Body of pancreas (tissue), 4 donors: ENCODE results near the gene VIT. TPM values are rescaled to one million over a fixed set of nuclear protein-coding genes. Genes with fewer than 3 reads are reported as not detected.

Experiments used
- ATAC-seq: fragments of 150-250 bp; one replicate; pipeline ENCODE4 v1.9.1; 2016
- DNase-seq, 4 donors: peaks; one replicate each; pipeline ENCODE4 v3.0.0-alpha.2; 2019
- H3K27ac ChIP-seq, 4 donors: fragments of 200-600 bp; sonication (generic); 1 replicate in 3 of 4; 2 replicates in 1 of 4; pipeline versions ENCODE4 v1.5.1 to v1.6.1; 2016 to 2019; ENCODE audit warnings: mild to moderate bottlenecking in 1 of 4, mixed read lengths in 1 of 4, moderate library complexity in 1 of 4
- H3K27me3 ChIP-seq, 2 donors: fragments of 200-600 bp; sonication (generic); one replicate each; pipeline ENCODE4 v1.6.0; 2016; ENCODE audit warnings: mild to moderate bottlenecking in 1 of 2
- H3K36me3 ChIP-seq, 2 donors: fragments of 200-600 bp; sonication (generic); replicated peaks in 1 of 2; 2 replicates each; pipeline ENCODE4 v1.5.1; 2016; ENCODE audit warnings: low read depth in 2 of 2; ENCODE audit not compliant: insufficient read depth in 1 of 2
- H3K4me1 ChIP-seq: fragments of 200-600 bp; sonication (generic); one replicate; pipeline ENCODE4 v1.6.0; 2016
- H3K4me3 ChIP-seq, 2 donors: fragments of 200-600 bp; sonication (generic); 1 replicate in 1 of 2; 2 replicates in 1 of 2; pipeline ENCODE4 v1.5.1; 2016 to 2019
- H3K9me3 ChIP-seq, 3 donors: fragments of 200-600 bp; sonication (generic); 1 replicate in 2 of 3; 2 replicates in 1 of 3; pipeline ENCODE4 v1.5.1; 2016
- POLR2A ChIP-seq, 3 donors: fragments of 450-650 bp; IDR thresholded peaks; one replicate each; pipeline ENCODE4 v1.6.1; 2016; ENCODE audit warnings: antibody characterized with exemption in 3 of 3, mild to moderate bottlenecking in 2 of 3
- WGBS, 2 donors: methylation state at CpG; one replicate each; pipeline ENCODE4 v1.1.5; 2017; 5-methylcytosine and 5-hydroxymethylcytosine counted together
- intact Hi-C: fragments of 100-400 bp; cut with DNase I; formaldehyde crosslinking; loops from one replicate; pipeline ENCODE4 v1.15.1; 2023
- total RNA-seq, 2 donors: library from RNA; depleted of rRNA; stranded (reverse); fragments of >200 nt; gene quantifications; one replicate each; pipeline ENCODE4 v1.1.0, GENCODE V29; 2016
- TF ChIP-seq, protein P1 (sequence below), 7 experiments: fragments of 450-650 bp in 4 of 7; fragments of 200-600 bp in 3 of 7; sonication (generic) in 3 of 7; IDR thresholded peaks; one replicate each; pipeline ENCODE4 v1.5.1; 2016 to 2019; ENCODE audit warnings: antibody characterized with exemption in 7 of 7

The VIT gene
- total RNA-seq, 2 donors from 2014 or later = 0.99 to 2.6 TPM

DNA sequence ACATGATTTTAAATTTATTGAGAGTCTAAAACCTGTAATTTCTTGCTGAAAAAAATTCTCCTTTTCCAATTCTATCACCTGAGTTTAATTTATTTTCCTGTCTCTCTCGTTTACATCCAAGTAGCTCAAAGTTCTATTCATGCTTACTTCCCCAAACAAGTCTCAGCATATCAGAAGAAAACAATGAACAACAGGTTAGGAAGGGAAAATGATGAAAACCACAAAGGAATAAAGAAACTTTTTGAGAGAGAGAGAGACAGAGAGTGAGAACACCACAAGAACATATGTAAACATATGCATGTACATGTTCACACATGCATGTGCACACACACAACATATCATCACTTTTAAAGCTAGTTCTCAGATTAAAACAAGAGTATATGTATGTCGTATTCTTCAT, 157.7 kb downstream of the VIT start:
- Histone ChIP-seq H3K27ac (no peak overlapping the region), H3K27me3 (no peaks in the 10 kb centered on the region), H3K9me3 (no peaks in the 10 kb centered on the region), H3K4me1 (no peaks in the 10 kb centered on the region), H3K36me3 (peaks cover 0 to 3% of the 10 kb centered on the region in 2 donors), H3K4me3 (no peak overlapping the region)
- DNase-seq (no peak), ATAC-seq (no peak)
- TF ChIP-seq, protein P1, sequence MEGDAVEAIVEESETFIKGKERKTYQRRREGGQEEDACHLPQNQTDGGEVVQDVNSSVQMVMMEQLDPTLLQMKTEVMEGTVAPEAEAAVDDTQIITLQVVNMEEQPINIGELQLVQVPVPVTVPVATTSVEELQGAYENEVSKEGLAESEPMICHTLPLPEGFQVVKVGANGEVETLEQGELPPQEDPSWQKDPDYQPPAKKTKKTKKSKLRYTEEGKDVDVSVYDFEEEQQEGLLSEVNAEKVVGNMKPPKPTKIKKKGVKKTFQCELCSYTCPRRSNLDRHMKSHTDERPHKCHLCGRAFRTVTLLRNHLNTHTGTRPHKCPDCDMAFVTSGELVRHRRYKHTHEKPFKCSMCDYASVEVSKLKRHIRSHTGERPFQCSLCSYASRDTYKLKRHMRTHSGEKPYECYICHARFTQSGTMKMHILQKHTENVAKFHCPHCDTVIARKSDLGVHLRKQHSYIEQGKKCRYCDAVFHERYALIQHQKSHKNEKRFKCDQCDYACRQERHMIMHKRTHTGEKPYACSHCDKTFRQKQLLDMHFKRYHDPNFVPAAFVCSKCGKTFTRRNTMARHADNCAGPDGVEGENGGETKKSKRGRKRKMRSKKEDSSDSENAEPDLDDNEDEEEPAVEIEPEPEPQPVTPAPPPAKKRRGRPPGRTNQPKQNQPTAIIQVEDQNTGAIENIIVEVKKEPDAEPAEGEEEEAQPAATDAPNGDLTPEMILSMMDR (IDR thresholded peaks at IDR 0.05) = no peak
- 71 to 88% methylated on average over 2 of the region's 2 CpGs for WGBS, 2 donors
- intact Hi-C loops = no loop called here

- peaks cover 0 to 2% of the 10 kb centered on the region in 2 donors for H3K36me3 ChIP-seq
- intact Hi-C loops = no loop called here
Observed at GRCh38 chr2:36855429-36855828, 158.9 kb downstream of the VIT start.

DNA sequence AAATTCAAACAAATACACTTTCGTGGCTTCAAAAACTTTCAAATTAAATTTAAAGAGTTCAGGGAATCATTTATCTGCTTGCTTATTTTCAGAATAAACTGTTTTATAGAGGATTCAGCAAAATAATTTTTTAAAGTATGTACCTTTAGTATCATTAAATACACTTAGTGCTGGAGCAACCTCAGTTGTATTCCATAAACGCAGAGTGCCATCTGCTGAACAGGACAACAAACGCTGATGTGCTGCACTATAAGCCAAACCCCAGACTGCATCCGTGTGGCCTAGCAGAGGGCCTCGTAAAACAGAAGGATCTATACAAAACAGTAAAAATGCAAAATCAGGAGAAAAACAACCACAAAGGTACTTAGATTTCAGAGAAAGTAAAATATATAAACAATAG, 161.2 kb downstream of the VIT start:
- no peak overlapping the region for H3K4me3 ChIP-seq
- no peaks in the 10 kb centered on the region for H3K4me1 ChIP-seq
- no peaks in the 10 kb centered on the region for H3K27me3 ChIP-seq
- DNase-seq (no peak), ATAC-seq (no peak)
- H3K27ac ChIP-seq = no peak overlapping the region
- TF ChIP-seq POLR2A (IDR thresholded peaks at IDR 0.05) = no peak
- TF ChIP-seq, protein P1 (IDR thresholded peaks at IDR 0.05) = no peak
- WGBS, 2 donors = 91 to 93% methylated on average over 5 of the region's 5 CpGs
- no peaks in the 10 kb centered on the region for H3K36me3 ChIP-seq
- H3K9me3 ChIP-seq = no peaks in the 10 kb centered on the region
- intact Hi-C loops = no loop called here

More at GRCh38 chr2:36855429-36855828, 158.9 kb downstream of the VIT start:
- WGBS, 2 donors = 96 to 97% methylated on average over 2 of the region's 2 CpGs
- Histone ChIP-seq H3K27ac (no peak overlapping the region), H3K4me3 (no peak overlapping the region), H3K9me3 (no peaks in the 10 kb centered on the region), H3K27me3 (no peaks in the 10 kb centered on the region), H3K4me1 (no peaks in the 10 kb centered on the region)
- no peak for ATAC-seq
- TF ChIP-seq, protein P1 (IDR thresholded peaks at IDR 0.05) = no peak
- no peak for TF ChIP-seq POLR2A (IDR thresholded peaks at IDR 0.05)
- DNase-seq = no peak

DNA sequence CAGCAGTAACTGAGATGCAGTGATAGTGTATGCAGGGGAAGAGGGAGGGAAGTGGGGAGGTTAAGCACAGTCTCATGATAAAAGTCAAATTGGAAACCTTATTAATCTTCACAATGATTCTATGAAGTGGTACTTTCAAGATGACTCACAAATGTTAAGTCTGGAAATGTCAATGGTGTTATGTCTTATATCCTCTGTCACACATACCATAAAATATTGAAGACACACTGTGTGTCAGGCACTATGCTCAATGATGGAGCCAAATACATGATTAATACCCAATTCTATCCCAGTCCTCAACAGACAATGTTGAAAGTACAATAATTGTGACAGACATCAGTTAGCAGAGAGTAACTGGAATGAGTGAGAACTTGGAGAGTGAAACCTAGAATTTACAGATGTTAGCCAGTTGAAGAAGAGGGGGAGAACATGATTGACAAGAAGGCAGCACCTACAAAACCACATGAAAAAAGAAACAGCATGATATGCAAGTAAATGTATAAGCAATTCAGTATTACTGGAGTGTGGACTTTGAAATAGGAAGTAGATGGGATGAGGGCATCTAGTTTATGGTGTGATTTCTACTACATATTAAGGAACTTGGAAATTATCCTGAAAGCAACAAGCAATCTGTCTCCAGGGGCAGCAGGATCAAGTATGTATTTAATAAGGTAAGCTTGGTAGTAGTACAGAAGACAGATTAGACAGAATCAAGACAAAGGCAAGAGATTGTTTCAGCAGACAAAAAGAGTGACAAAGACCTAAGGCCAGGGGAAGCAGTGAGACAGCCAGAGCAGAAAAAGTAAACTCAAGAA, 162.3 kb downstream of the VIT start:
- Histone ChIP-seq H3K27ac (no peak overlapping the region), H3K27me3 (no peaks in the 10 kb centered on the region), H3K36me3 (no peaks in the 10 kb centered on the region), H3K4me1 (no peaks in the 10 kb centered on the region), H3K4me3 (no peak overlapping the region), H3K9me3 (no peaks in the 10 kb centered on the region)
- TF ChIP-seq, protein P1 (IDR thresholded peaks at IDR 0.05) = no peak
- no peak for TF ChIP-seq POLR2A (IDR thresholded peaks at IDR 0.05)
- intact Hi-C loops = no loop called here
- DNase-seq = no peak
- ATAC-seq = no peak

- Histone ChIP-seq H3K27ac (no peak overlapping the region), H3K27me3 (no peaks in the 10 kb centered on the region), H3K4me3 (no peak overlapping the region), H3K36me3 (no peaks in the 10 kb centered on the region), H3K4me1 (no peaks in the 10 kb centered on the region), H3K9me3 (no peaks in the 10 kb centered on the region)
- intact Hi-C loops = no loop called here
- WGBS, 2 donors = 88 to 97% methylated on average over 1 of the region's 1 CpG
- ATAC-seq (no peak), DNase-seq (no peak)
- TF ChIP-seq, protein P1 (IDR thresholded peaks at IDR 0.05) = no peak
- no peak for TF ChIP-seq POLR2A (IDR thresholded peaks at IDR 0.05)
Observed at GRCh38 chr2:36859366-36859792, 162.9 kb downstream of the VIT start.
